ENCODE results near the gene CHST11. TPM values are rescaled to one million over a fixed set of nuclear protein-coding genes. Genes with fewer than 3 reads are reported as not detected.

CHST11 gene
- total and polyA plus RNA-seq, 9 of the 15 experiments (the other 6 are each of a cell fraction or from before 2014, with no cell fraction given), result 2.3 to 38.7 (median 15.0) TPM

DNA sequence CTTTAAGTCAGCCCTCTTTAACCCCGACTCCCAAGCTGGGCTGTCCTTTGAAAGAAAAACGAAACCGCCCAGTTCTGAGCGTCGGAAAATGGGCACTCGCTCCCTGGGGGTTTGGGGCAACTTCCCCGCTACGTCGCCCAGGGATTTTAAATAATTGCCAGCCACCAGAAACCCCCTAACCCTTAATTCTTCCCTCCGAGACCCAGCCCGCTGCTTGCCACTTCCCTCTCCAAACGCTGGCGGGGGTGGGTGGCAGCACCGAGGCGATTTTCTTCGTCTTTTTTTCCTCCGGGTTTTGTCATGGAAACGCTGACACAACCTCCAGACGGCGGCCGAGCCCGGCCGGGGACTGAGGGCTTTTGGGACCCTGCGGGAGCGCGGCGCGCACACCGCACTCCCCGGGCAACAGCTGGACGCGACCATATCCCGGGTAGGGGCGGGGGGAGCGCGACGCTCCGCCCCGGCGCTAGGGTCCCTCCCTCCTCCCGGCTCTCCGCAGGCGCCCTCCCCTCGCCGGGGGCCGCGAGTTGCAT lies at the start of gene CHST11 (continued):
- TF ChIP-seq, protein P1, sequence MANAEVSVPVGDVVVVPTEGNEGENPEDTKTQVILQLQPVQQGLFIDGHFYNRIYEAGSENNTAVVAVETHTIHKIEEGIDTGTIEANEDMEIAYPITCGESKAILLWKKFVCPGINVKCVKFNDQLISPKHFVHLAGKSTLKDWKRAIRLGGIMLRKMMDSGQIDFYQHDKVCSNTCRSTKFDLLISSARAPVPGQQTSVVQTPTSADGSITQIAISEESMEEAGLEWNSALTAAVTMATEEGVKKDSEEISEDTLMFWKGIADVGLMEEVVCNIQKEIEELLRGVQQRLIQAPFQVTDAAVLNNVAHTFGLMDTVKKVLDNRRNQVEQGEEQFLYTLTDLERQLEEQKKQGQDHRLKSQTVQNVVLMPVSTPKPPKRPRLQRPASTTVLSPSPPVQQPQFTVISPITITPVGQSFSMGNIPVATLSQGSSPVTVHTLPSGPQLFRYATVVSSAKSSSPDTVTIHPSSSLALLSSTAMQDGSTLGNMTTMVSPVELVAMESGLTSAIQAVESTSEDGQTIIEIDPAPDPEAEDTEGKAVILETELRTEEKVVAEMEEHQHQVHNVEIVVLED (CRISPR knock-in tag; IDR thresholded peaks at IDR 0.05), result peak; percentile 47; the same call in 1 of the 2 replicates
- TF ChIP-seq ZBTB7A (IDR thresholded peaks at IDR 0.05; ENCODE audit: borderline replicate concordance, control insufficient read depth, low read depth, low read length) (peak; percentile 91), RBBP5 (IDR thresholded peaks at IDR 0.05; ENCODE audit: borderline replicate concordance, insufficient read depth, low read length, poor library complexity, severe bottlenecking) (peak; percentile 6), RFX1 (IDR thresholded peaks at IDR 0.05) (peak; percentile 83), ZNF778 (CRISPR knock-in tag; IDR thresholded peaks at IDR 0.05) (no peak), ZBTB17 (CRISPR knock-in tag; IDR thresholded peaks at IDR 0.05) (0 out of 2 replicates have a peak, but pooled peaks have one; percentile 26), MAFK (IDR thresholded peaks at IDR 0.05; ENCODE audit: low read length) (no peak), POLR2AphosphoS2 (IDR thresholded peaks at IDR 0.05; ENCODE audit: low read length) (no peak), NELFE (IDR thresholded peaks at IDR 0.05; ENCODE audit: insufficient read depth, insufficient read length) (no peak), KDM4B (IDR thresholded peaks at IDR 0.05; ENCODE audit: borderline replicate concordance in 2 of 2, low read depth in 1 of 2) (0 out of 4 replicates have a peak, but pooled peaks of 1 of the 2 experiments have one; percentile 23), YY1 (IDR thresholded peaks at IDR 0.05; ENCODE audit: borderline replicate concordance in 1 of 3, control insufficient read depth in 1 of 3, extremely low read depth in 1 of 3, insufficient read depth in 3 of 3, insufficient read length in 1 of 3, insufficient replicate concordance in 2 of 3, low read depth in 1 of 3, low read length in 2 of 3) (peak in 1 of 3 experiments; percentile 53), CBFA2T3 (IDR thresholded peaks at IDR 0.05) (peak; percentile 6; the same call in 1 of the 2 replicates), ZC3H4 (CRISPR knock-in tag; IDR thresholded peaks at IDR 0.05; ENCODE audit: borderline replicate concordance) (no peak), SMC3 (conservative IDR thresholded peaks at IDR 0.05; ENCODE audit: insufficient read depth, low read depth, low read length) (no peak; the same call in 1 of the 2 replicates), TAF15 (IDR thresholded peaks at IDR 0.05; ENCODE audit: low read depth, low read length) (no peak), KDM2B (CRISPR knock-in tag; IDR thresholded peaks at IDR 0.05) (no peak)
- TF ChIP-seq, protein P2, sequence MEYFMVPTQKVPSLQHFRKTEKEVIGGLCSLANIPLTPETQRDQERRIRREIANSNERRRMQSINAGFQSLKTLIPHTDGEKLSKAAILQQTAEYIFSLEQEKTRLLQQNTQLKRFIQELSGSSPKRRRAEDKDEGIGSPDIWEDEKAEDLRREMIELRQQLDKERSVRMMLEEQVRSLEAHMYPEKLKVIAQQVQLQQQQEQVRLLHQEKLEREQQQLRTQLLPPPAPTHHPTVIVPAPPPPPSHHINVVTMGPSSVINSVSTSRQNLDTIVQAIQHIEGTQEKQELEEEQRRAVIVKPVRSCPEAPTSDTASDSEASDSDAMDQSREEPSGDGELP (CRISPR knock-in tag; IDR thresholded peaks at IDR 0.05; ENCODE audit: borderline replicate concordance), result peak; percentile 99
- TF ChIP-seq, protein P3, sequence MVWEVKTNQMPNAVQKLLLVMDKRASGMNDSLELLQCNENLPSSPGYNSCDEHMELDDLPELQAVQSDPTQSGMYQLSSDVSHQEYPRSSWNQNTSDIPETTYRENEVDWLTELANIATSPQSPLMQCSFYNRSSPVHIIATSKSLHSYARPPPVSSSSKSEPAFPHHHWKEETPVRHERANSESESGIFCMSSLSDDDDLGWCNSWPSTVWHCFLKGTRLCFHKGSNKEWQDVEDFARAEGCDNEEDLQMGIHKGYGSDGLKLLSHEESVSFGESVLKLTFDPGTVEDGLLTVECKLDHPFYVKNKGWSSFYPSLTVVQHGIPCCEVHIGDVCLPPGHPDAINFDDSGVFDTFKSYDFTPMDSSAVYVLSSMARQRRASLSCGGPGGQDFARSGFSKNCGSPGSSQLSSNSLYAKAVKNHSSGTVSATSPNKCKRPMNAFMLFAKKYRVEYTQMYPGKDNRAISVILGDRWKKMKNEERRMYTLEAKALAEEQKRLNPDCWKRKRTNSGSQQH (CRISPR knock-in tag; IDR thresholded peaks at IDR 0.05), result peak; percentile 62; the same call in 1 of the 2 replicates
- TF ChIP-seq, protein P4, sequence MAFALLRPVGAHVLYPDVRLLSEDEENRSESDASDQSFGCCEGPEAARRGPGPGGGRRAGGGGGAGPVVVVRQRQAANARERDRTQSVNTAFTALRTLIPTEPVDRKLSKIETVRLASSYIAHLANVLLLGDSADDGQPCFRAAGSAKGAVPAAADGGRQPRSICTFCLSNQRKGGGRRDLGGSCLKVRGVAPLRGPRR (CRISPR knock-in tag; IDR thresholded peaks at IDR 0.05), result no peak
